ENCODE results near the gene ZNF568.

DNA sequence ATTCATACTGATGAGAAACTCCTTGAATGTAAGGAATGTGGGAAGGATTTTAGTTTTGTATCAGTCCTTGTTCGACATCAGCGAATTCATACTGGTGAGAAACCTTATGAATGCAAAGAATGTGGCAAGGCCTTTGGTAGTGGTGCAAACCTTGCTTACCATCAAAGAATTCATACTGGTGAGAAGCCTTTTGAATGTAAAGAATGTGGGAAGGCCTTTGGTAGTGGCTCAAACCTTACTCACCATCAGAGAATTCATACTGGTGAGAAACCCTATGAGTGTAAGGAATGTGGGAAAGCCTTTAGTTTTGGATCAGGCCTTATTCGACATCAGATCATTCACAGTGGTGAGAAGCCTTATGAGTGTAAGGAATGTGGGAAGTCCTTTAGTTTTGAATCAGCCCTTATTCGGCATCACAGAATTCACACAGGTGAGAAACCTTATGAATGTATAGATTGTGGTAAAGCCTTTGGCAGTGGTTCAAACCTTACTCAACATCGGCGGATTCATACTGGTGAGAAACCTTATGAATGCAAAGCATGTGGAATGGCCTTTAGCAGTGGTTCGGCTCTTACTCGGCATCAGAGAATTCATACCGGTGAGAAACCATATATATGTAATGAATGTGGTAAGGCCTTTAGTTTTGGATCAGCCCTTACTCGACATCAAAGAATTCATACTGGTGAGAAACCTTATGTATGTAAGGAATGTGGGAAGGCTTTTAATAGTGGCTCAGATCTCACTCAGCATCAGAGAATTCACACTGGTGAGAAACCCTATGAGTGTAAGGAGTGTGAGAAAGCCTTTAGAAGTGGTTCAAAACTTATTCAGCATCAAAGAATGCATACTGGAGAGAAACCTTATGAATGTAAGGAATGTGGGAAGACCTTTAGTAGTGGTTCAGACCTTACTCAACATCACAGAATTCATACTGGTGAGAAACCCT, 38.9 kb upstream of the ZNF568 start:
- TF ChIP-seq, protein P1, sequence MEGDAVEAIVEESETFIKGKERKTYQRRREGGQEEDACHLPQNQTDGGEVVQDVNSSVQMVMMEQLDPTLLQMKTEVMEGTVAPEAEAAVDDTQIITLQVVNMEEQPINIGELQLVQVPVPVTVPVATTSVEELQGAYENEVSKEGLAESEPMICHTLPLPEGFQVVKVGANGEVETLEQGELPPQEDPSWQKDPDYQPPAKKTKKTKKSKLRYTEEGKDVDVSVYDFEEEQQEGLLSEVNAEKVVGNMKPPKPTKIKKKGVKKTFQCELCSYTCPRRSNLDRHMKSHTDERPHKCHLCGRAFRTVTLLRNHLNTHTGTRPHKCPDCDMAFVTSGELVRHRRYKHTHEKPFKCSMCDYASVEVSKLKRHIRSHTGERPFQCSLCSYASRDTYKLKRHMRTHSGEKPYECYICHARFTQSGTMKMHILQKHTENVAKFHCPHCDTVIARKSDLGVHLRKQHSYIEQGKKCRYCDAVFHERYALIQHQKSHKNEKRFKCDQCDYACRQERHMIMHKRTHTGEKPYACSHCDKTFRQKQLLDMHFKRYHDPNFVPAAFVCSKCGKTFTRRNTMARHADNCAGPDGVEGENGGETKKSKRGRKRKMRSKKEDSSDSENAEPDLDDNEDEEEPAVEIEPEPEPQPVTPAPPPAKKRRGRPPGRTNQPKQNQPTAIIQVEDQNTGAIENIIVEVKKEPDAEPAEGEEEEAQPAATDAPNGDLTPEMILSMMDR (conservative IDR thresholded peaks at IDR 0.05; ENCODE audit: low read length), result no peak
- TF ChIP-seq EZH2phosphoT487 (IDR thresholded peaks at IDR 0.05; ENCODE audit: borderline replicate concordance), result no peak
